Testis (tissue), 3 donors: ENCODE measurements around the gene ENDOV. TPM values are rescaled to one million over a fixed set of nuclear protein-coding genes. Genes with fewer than 3 reads are reported as not detected.

Experiments used
- DNase-seq: peaks from one replicate; pipeline ENCODE4 v3.0.0-alpha.2; 2019
- H3K27ac ChIP-seq, 2 donors: fragments of 200-600 bp; sonication (generic); one replicate each; pipeline ENCODE4 v1.5.1; 2019
- H3K27me3 ChIP-seq: fragments of 200-600 bp; sonication (generic); one replicate; pipeline ENCODE4 v1.5.1; 2019
- H3K36me3 ChIP-seq: fragments of 200-600 bp; sonication (generic); one replicate; pipeline ENCODE4 v1.5.1; 2017; ENCODE audit warnings: low read depth; ENCODE audit errors: missing control alignments
- H3K4me1 ChIP-seq: fragments of 200-600 bp; sonication (generic); one replicate; pipeline ENCODE4 v1.5.1; 2019
- H3K4me3 ChIP-seq, 2 donors: fragments of 200-600 bp; sonication (generic); one replicate each; pipeline ENCODE4 v1.5.1; 2017 to 2019
- H3K9me3 ChIP-seq: fragments of 200-600 bp; sonication (generic); one replicate; pipeline ENCODE4 v1.5.1; 2017
- CTCF ChIP-seq, 3 experiments: fragments of 450-650 bp in 2 of 3; fragments of 200-600 bp in 1 of 3; sonication (generic) in 1 of 3; IDR thresholded peaks; one replicate each; pipeline ENCODE4 v1.5.1; 2016 to 2019; ENCODE audit warnings: antibody characterized with exemption in 3 of 3, mild to moderate bottlenecking in 2 of 3, moderate library complexity in 1 of 3
- POLR2A ChIP-seq: fragments of 450-650 bp; IDR thresholded peaks from one replicate; pipeline ENCODE4 v1.6.1; 2017; ENCODE audit warnings: antibody characterized with exemption, mild to moderate bottlenecking, moderate library complexity
- WGBS, 2 donors: methylation state at CpG; one replicate each; pipeline ENCODE4 v1.1.5; 2018; 5-methylcytosine and 5-hydroxymethylcytosine counted together
- intact Hi-C: fragments of 100-400 bp; cut with DNase I; formaldehyde crosslinking; loops from one replicate; pipeline ENCODE4 v1.15.1; 2023; ENCODE audit warnings: low total_unique reads
- polyA plus RNA-seq: library from polyadenylated mRNA; stranded (reverse); fragments of 350-450 nt; fragmentation: Illumina TruSeq; extraction: RNeasy Lipid Tissue Mini Kit (QIAGEN cat#74804); gene quantifications from one replicate; pipeline ENCODE4 v1.2.3, GENCODE V29; 2014; ENCODE audit warnings: low read depth, low replicate concordance; ENCODE audit not compliant: insufficient read depth
- total RNA-seq, 2 donors: library from RNA; depleted of rRNA; stranded (reverse); fragments of >200 nt; gene quantifications; one replicate each; pipeline ENCODE4 v1.2.3, GENCODE V29; 2016

Gene ENDOV
- total and polyA plus RNA-seq, 3 donors from 2014 or later, result 41.4 to 63.9 (median 55.2) TPM

DNA sequence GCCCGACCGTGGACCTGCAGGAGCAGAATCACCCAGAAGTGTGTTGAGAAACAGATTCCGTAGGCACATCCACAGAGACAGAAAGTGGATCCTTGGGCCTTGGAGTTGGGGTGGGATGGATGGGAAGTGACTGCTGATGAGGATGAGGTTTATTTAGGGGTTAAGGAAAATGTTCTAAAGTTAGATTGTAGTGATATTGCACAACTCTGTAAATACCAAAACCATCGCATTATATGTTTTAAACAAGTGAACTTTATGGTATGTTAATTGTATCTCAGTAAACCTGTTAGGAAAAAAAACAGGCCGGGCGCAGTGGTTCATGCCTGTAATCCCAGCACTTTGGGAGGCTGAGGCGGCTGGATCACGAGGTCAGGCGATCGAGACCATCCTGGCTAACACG lies 3.6 kb downstream of the ENDOV start:
- DNase-seq, result no peak
- intact Hi-C loops, result no loop called here
- H3K27ac ChIP-seq, result no peak overlapping the region
- no peaks in the 10 kb centered on the region for H3K36me3 ChIP-seq
- no peak overlapping the region for H3K4me3 ChIP-seq
- TF ChIP-seq CTCF (IDR thresholded peaks at IDR 0.05), result no peak
- TF ChIP-seq POLR2A, result no peak
- H3K9me3 ChIP-seq, result no peaks in the 10 kb centered on the region
- peaks cover 13% of the 10 kb centered on the region for H3K4me1 ChIP-seq
- H3K27me3 ChIP-seq, result no peaks in the 10 kb centered on the region
- WGBS, 2 donors, result 91 to 96% methylated on average over 11 of the region's 11 CpGs

GRCh38 chr17:80419255-80419654 lies 4.3 kb downstream of the ENDOV start:
- H3K36me3 ChIP-seq, result no peaks in the 10 kb centered on the region
- intact Hi-C loops, result no loop called here

GRCh38 chr17:80421381-80422090 lies 6.6 kb downstream of the ENDOV start:
- Histone ChIP-seq H3K4me1 (peaks cover under 1% of the 10 kb centered on the region), H3K9me3 (no peaks in the 10 kb centered on the region), H3K36me3 (no peaks in the 10 kb centered on the region), H3K27me3 (no peaks in the 10 kb centered on the region), H3K4me3 (no peak overlapping the region), H3K27ac (no peak overlapping the region)
- TF ChIP-seq CTCF (IDR thresholded peaks at IDR 0.05) (no peak), POLR2A (no peak)
- DNase-seq, result no peak
- intact Hi-C loops, result no loop called here
- 78 to 80% methylated on average over 19 to 20 of the region's 20 CpGs for WGBS, 2 donors

More at GRCh38 chr17:80419255-80419654, 4.3 kb downstream of the ENDOV start:
- peaks cover 9% of the 10 kb centered on the region for H3K4me1 ChIP-seq
- no peak for DNase-seq
- TF ChIP-seq POLR2A (no peak), CTCF (IDR thresholded peaks at IDR 0.05) (no peak)
- no peak overlapping the region for H3K4me3 ChIP-seq
- no peaks in the 10 kb centered on the region for H3K27me3 ChIP-seq
- 87% methylated on average over 7 to 11 of the region's 11 CpGs for WGBS, 2 donors
- no peak overlapping the region for H3K27ac ChIP-seq
- H3K9me3 ChIP-seq, result no peaks in the 10 kb centered on the region

GRCh38 chr17:80422276-80422675 lies 7.3 kb downstream of the ENDOV start:
- intact Hi-C loops, result no loop called here

More at GRCh38 chr17:80422276-80422675, 7.3 kb downstream of the ENDOV start:
- no peaks in the 10 kb centered on the region for H3K36me3 ChIP-seq
- DNase-seq, result no peak
- H3K4me3 ChIP-seq, result no peak overlapping the region
- 87 to 89% methylated on average over 16 to 18 of the region's 18 CpGs for WGBS, 2 donors
- no peaks in the 10 kb centered on the region for H3K4me1 ChIP-seq
- no peak overlapping the region for H3K27ac ChIP-seq
- H3K27me3 ChIP-seq, result no peaks in the 10 kb centered on the region
- TF ChIP-seq CTCF (IDR thresholded peaks at IDR 0.05), result no peak
- TF ChIP-seq POLR2A, result no peak
- no peaks in the 10 kb centered on the region for H3K9me3 ChIP-seq
